Muscle layer of duodenum (tissue), 2 donors: ENCODE measurements around the gene CASS4.
"Not testable (repeated sequence)": the region's sequence is repeated elsewhere in the genome, so short reads cannot be mapped to it uniquely, and the experiment has no call there.

Experiments
- H3K27ac ChIP-seq: one replicate; pipeline ENCODE4 v1.7.0; 2013; ENCODE audit warnings: mild to moderate bottlenecking, low read length
- H3K27me3 ChIP-seq: one replicate; pipeline ENCODE4 v1.7.0; 2013; ENCODE audit warnings: low read depth, mild to moderate bottlenecking, control low read depth, low read length
- H3K36me3 ChIP-seq, 2 donors: one replicate each; pipeline ENCODE4 v1.7.0; 2013; ENCODE audit warnings: low read length in 2 of 2, control low read depth in 1 of 2, mild to moderate bottlenecking in 1 of 2; ENCODE audit not compliant: insufficient read depth in 2 of 2, control insufficient read depth in 1 of 2
- H3K4me1 ChIP-seq, 2 donors: one replicate each; pipeline ENCODE4 v1.7.0; 2013; ENCODE audit warnings: low read length in 2 of 2, mild to moderate bottlenecking in 2 of 2, control low read depth in 1 of 2, moderate library complexity in 1 of 2; ENCODE audit not compliant: insufficient read depth in 2 of 2, control insufficient read depth in 1 of 2
- H3K4me3 ChIP-seq, 2 donors: one replicate each; pipeline ENCODE4 v1.7.0; 2013; ENCODE audit warnings: low read length in 2 of 2, low read depth in 1 of 2, mild to moderate bottlenecking in 1 of 2
- H3K9me3 ChIP-seq, 2 donors: one replicate each; pipeline ENCODE4 v1.7.0; 2013; ENCODE audit warnings: low read length in 2 of 2, control low read depth in 1 of 2, mild to moderate bottlenecking in 1 of 2; ENCODE audit not compliant: control insufficient read depth in 1 of 2
- donor health status: healthy.

Gene CASS4

GRCh38 chr20:56380375-56380774 is 31.7 kb upstream of the CASS4 start:
- Histone ChIP-seq H3K4me1 (no peaks in the 10 kb centered on the region), H3K36me3 (no peaks in the 10 kb centered on the region), H3K27ac (no peak overlapping the region), H3K4me3 (no peak overlapping the region), H3K27me3 (no peaks in the 10 kb centered on the region), H3K9me3 (no peaks in the 10 kb centered on the region)

GRCh38 chr20:56381501-56381900 is 30.6 kb upstream of the CASS4 start:
- H3K27ac ChIP-seq, result no peak overlapping the region
- H3K36me3 ChIP-seq, result no peaks in the 10 kb centered on the region
- no peaks in the 10 kb centered on the region for H3K27me3 ChIP-seq
- no peak overlapping the region for H3K4me3 ChIP-seq
- no peaks in the 10 kb centered on the region for H3K9me3 ChIP-seq
- no peaks in the 10 kb centered on the region for H3K4me1 ChIP-seq

GRCh38 chr20:56382696-56383095 is 29.4 kb upstream of the CASS4 start:
- no peaks in the 10 kb centered on the region for H3K4me1 ChIP-seq
- no peaks in the 10 kb centered on the region for H3K9me3 ChIP-seq
- no peaks in the 10 kb centered on the region for H3K27me3 ChIP-seq
- no peak overlapping the region for H3K4me3 ChIP-seq
- no peaks in the 10 kb centered on the region for H3K36me3 ChIP-seq
- no peak overlapping the region for H3K27ac ChIP-seq

GRCh38 chr20:56383334-56383733 is 28.7 kb upstream of the CASS4 start:
- Histone ChIP-seq H3K27ac (no peak overlapping the region), H3K4me1 (no peaks in the 10 kb centered on the region), H3K27me3 (no peaks in the 10 kb centered on the region), H3K4me3 (no peak overlapping the region), H3K9me3 (no peaks in the 10 kb centered on the region), H3K36me3 (peaks cover 0 to 4% of the 10 kb centered on the region in 2 donors)

GRCh38 chr20:56385130-56385529 is 26.9 kb upstream of the CASS4 start:
- no peaks in the 10 kb centered on the region for H3K9me3 ChIP-seq
- no peak overlapping the region for H3K27ac ChIP-seq
- H3K4me3 ChIP-seq, result no peak overlapping the region
- H3K4me1 ChIP-seq, result no peaks in the 10 kb centered on the region
- H3K36me3 ChIP-seq, result peaks cover 0 to 4% of the 10 kb centered on the region in 2 donors
- H3K27me3 ChIP-seq, result no peaks in the 10 kb centered on the region

- Histone ChIP-seq H3K4me1 (peaks cover 0 to 5% of the 10 kb centered on the region in 2 donors), H3K36me3 (peaks cover 0 to 4% of the 10 kb centered on the region in 2 donors), H3K4me3 (no peak overlapping the region), H3K27ac (no peak overlapping the region), H3K9me3 (no peaks in the 10 kb centered on the region), H3K27me3 (no peaks in the 10 kb centered on the region)
Observed at GRCh38 chr20:56386219-56386618, 25.8 kb upstream of the CASS4 start.

GRCh38 chr20:56388882-56389281 is 23.2 kb upstream of the CASS4 start:
- H3K36me3 ChIP-seq, result peaks cover 0 to 4% of the 10 kb centered on the region in 2 donors
- H3K27ac ChIP-seq, result no peak overlapping the region
- no peaks in the 10 kb centered on the region for H3K27me3 ChIP-seq
- H3K9me3 ChIP-seq, result no peaks in the 10 kb centered on the region
- no peak overlapping the region for H3K4me3 ChIP-seq
- peaks cover 5 to 16% of the 10 kb centered on the region in 2 donors for H3K4me1 ChIP-seq

GRCh38 chr20:56389807-56390206 is 22.3 kb upstream of the CASS4 start:
- Histone ChIP-seq H3K27ac (no peak overlapping the region), H3K36me3 (peaks cover 0 to 4% of the 10 kb centered on the region in 2 donors), H3K27me3 (no peaks in the 10 kb centered on the region), H3K4me3 (no peak overlapping the region), H3K9me3 (no peaks in the 10 kb centered on the region), H3K4me1 (peaks cover 5 to 18% of the 10 kb centered on the region in 2 donors)

GRCh38 chr20:56390396-56390795 is 21.7 kb upstream of the CASS4 start:
- H3K4me1 ChIP-seq, result peaks cover 5 to 18% of the 10 kb centered on the region in 2 donors
- H3K9me3 ChIP-seq, H3K27ac ChIP-seq, H3K36me3 ChIP-seq, H3K4me3 ChIP-seq, H3K27me3 ChIP-seq: not testable (repeated sequence)

- Histone ChIP-seq H3K27me3 (no peaks in the 10 kb centered on the region), H3K36me3 (peaks cover 7 to 13% of the 10 kb centered on the region in 2 donors), H3K9me3 (no peaks in the 10 kb centered on the region), H3K4me3 (peak overlapping the region; percentile 95), H3K4me1 (peaks cover 5 to 18% of the 10 kb centered on the region in 2 donors), H3K27ac (no peak overlapping the region)
Observed at GRCh38 chr20:56391037-56391436, 21.0 kb upstream of the CASS4 start.

GRCh38 chr20:56391596-56392131 is 20.4 kb upstream of the CASS4 start:
- no peaks in the 10 kb centered on the region for H3K27me3 ChIP-seq
- no peaks in the 10 kb centered on the region for H3K9me3 ChIP-seq
- H3K27ac ChIP-seq, result peak overlapping the region; percentile 94
- peak overlapping the region; percentile 95 for H3K4me3 ChIP-seq
- peaks cover 9 to 17% of the 10 kb centered on the region in 2 donors for H3K36me3 ChIP-seq
- H3K4me1 ChIP-seq, result peaks cover 5 to 18% of the 10 kb centered on the region in 2 donors
